ENCODE measurements around the gene HOXA6. TPM values are rescaled to one million over a fixed set of nuclear protein-coding genes. Genes with fewer than 3 reads are reported as not detected.

The HOXA6 gene
- total and polyA plus RNA-seq, 2 donors from 2014 or later, result 1.1 to 22.0 TPM

- H3K4me3 ChIP-seq (ENCODE audit: low read length in 3 of 3), result no peak overlapping the region
- peaks cover 0 to 4% (median 0%) of the 10 kb centered on the region in 3 donors for H3K36me3 ChIP-seq (ENCODE audit: control insufficient read depth in 2 of 3, insufficient read depth in 3 of 3, low read length in 3 of 3)
- DNase-seq (peak in 1 of 5 donors; percentile 78), FAIRE-seq (no peak)
- peak overlapping the region in 2 of 3 donors; percentile 30 to 42 for H3K9ac ChIP-seq (ENCODE audit: low read length in 3 of 3)
- TF ChIP-seq, protein P1, sequence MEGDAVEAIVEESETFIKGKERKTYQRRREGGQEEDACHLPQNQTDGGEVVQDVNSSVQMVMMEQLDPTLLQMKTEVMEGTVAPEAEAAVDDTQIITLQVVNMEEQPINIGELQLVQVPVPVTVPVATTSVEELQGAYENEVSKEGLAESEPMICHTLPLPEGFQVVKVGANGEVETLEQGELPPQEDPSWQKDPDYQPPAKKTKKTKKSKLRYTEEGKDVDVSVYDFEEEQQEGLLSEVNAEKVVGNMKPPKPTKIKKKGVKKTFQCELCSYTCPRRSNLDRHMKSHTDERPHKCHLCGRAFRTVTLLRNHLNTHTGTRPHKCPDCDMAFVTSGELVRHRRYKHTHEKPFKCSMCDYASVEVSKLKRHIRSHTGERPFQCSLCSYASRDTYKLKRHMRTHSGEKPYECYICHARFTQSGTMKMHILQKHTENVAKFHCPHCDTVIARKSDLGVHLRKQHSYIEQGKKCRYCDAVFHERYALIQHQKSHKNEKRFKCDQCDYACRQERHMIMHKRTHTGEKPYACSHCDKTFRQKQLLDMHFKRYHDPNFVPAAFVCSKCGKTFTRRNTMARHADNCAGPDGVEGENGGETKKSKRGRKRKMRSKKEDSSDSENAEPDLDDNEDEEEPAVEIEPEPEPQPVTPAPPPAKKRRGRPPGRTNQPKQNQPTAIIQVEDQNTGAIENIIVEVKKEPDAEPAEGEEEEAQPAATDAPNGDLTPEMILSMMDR (IDR thresholded peaks at IDR 0.05; ENCODE audit: borderline replicate concordance, extremely low read depth, insufficient read depth), result no peak
- H3K9me3 ChIP-seq (ENCODE audit: control insufficient read depth in 2 of 3, insufficient read depth in 1 of 3, low read length in 3 of 3), result no peaks in the 10 kb centered on the region
- intact Hi-C loops (cut with DNase I), result no loop called here
- H3K4me1 ChIP-seq (ENCODE audit: control insufficient read depth in 2 of 3, insufficient read depth in 2 of 3, low read depth in 1 of 3, low read length in 3 of 3), result peaks cover 13 to 45% (median 28%) of the 10 kb centered on the region in 3 donors
- H3K27me3 ChIP-seq (ENCODE audit: control insufficient read depth, insufficient read depth, low read length), result no peaks in the 10 kb centered on the region
- H3K27ac ChIP-seq (ENCODE audit: low read depth in 2 of 2, low read length in 2 of 2), result peak overlapping the region; percentile 56 to 63
Observed at GRCh38 chr7:27134392-27134791, 13.2 kb downstream of the HOXA6 start.

- no peaks in the 10 kb centered on the region for H3K9me3 ChIP-seq (ENCODE audit: control insufficient read depth in 2 of 3, insufficient read depth in 1 of 3, low read length in 3 of 3)
- H3K4me3 ChIP-seq (ENCODE audit: low read length in 3 of 3), result peak overlapping the region; percentile 26 to 32 (median 28)
- TF ChIP-seq, protein P1 (IDR thresholded peaks at IDR 0.05; ENCODE audit: borderline replicate concordance, extremely low read depth, insufficient read depth), result no peak
- DNase-seq (peak in 3 of 5 donors; percentile 39 to 68 (median 45)), FAIRE-seq (no peak)
- H3K4me1 ChIP-seq (ENCODE audit: control insufficient read depth in 2 of 3, insufficient read depth in 2 of 3, low read depth in 1 of 3, low read length in 3 of 3), result peaks cover 15 to 43% (median 32%) of the 10 kb centered on the region in 3 donors
- peaks cover 0 to 5% (median 0%) of the 10 kb centered on the region in 3 donors for H3K36me3 ChIP-seq (ENCODE audit: control insufficient read depth in 2 of 3, insufficient read depth in 3 of 3, low read length in 3 of 3)
- no peaks in the 10 kb centered on the region for H3K27me3 ChIP-seq (ENCODE audit: control insufficient read depth, insufficient read depth, low read length)
- intact Hi-C loops (cut with DNase I), result no loop called here
- peak overlapping the region; percentile 55 to 63 for H3K27ac ChIP-seq (ENCODE audit: low read depth in 2 of 2, low read length in 2 of 2)
- H3K9ac ChIP-seq (ENCODE audit: low read length in 3 of 3), result peak overlapping the region in 2 of 3 donors; percentile 42 to 45
Observed at GRCh38 chr7:27133409-27134231, 14.0 kb downstream of the HOXA6 start.

DNA sequence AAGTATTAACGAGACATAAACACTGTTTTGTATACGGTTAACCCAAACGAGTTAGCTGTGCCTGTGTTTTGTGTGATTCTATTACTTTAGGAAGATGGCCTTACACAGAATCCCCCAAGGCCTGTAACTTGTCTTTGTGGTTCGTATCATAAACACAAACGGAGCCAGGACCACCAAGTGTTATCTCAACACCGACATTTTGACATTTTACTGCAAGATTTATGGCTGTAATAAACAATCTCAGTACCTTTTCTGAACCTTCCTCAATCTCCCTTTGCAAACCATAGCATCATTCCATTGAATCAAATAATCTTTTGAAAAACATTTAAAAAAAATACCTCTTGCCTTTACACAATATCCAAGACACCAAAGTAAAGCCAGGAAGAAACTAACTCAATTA is 14.6 kb downstream of the HOXA6 start:
- TF ChIP-seq, protein P1 (IDR thresholded peaks at IDR 0.05; ENCODE audit: borderline replicate concordance, extremely low read depth, insufficient read depth), result no peak

More for the DNA sequence above, 14.6 kb downstream of the HOXA6 start:
- H3K27ac ChIP-seq (ENCODE audit: low read depth in 2 of 2, low read length in 2 of 2), result peak overlapping the region in 1 of 2 donors; percentile 45
- H3K36me3 ChIP-seq (ENCODE audit: control insufficient read depth in 2 of 3, insufficient read depth in 3 of 3, low read length in 3 of 3), result peaks cover 0 to 5% (median 0%) of the 10 kb centered on the region in 3 donors
- no peak for FAIRE-seq
- peaks cover 17 to 40% (median 33%) of the 10 kb centered on the region in 3 donors for H3K4me1 ChIP-seq (ENCODE audit: control insufficient read depth in 2 of 3, insufficient read depth in 2 of 3, low read depth in 1 of 3, low read length in 3 of 3)
- peak overlapping the region in 2 of 3 donors; percentile 42 to 45 for H3K9ac ChIP-seq (ENCODE audit: low read length in 3 of 3)
- H3K27me3 ChIP-seq (ENCODE audit: control insufficient read depth, insufficient read depth, low read length), result no peaks in the 10 kb centered on the region
- DNase-seq, result peak in 1 of 5 donors; percentile 61
- H3K4me3 ChIP-seq (ENCODE audit: low read length in 3 of 3), result no peak overlapping the region
- no peaks in the 10 kb centered on the region for H3K9me3 ChIP-seq (ENCODE audit: control insufficient read depth in 2 of 3, insufficient read depth in 1 of 3, low read length in 3 of 3)
- intact Hi-C loops (cut with DNase I), result no loop called here

Measured in kidney (tissue), 14 donors.